Measurements from ENCODE around the gene HOXD11.

Gene HOXD11

GRCh38 chr2:176151442-176152287, 44.6 kb downstream of the HOXD11 start, which contains the start of gene HOXD4:
Gene HOXD4, plus strand, starts transcription at chr2:176151550. Its CDS starts 84 bp downstream, at chr2:176151634.
- no peak for DNase-seq

DNA sequence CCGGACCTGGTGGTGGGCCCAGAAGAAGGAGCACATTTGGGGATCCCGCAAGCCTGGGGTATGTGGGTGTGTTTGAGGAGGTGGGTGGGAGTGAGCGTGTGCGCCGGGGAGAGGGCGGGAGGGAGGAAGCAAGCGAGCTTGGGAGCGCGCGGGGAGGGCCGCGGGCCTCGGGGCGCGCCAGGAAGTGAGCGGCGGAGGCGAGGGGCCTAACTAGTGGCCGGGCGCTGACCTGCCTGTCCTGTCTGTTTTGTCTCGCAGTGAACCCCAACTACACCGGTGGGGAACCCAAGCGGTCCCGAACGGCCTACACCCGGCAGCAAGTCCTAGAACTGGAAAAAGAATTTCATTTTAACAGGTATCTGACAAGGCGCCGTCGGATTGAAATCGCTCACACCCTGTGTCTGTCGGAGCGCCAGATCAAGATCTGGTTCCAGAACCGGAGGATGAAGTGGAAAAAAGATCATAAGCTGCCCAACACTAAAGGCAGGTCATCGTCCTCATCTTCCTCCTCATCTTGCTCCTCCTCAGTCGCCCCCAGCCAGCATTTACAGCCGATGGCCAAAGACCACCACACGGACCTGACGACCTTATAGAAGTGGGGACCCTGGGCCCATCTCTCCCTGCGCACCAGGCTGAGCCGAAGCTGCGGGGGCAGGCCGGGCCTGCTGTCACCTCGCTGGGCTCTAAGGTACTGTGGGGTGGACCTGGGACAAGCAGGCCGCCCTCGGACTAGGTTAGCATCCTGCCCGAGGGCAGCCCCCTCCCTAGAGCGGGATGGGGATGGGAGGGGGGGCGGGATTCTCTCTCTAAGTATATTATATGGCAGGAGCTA, 45.5 kb downstream of the HOXD11 start:
- DNase-seq, result no peak

- no peak for DNase-seq
Observed at GRCh38 chr2:176154576-176155252, 47.6 kb downstream of the HOXD11 start.

- DNase-seq, result no peak
Observed at GRCh38 chr2:176155356-176156044, 48.4 kb downstream of the HOXD11 start.

GRCh38 chr2:176156301-176156806, 49.3 kb downstream of the HOXD11 start:
- DNase-seq, result no peak

- no peak for DNase-seq
Observed at GRCh38 chr2:176156807-176157498, 49.9 kb downstream of the HOXD11 start, which contains the start of gene HOXD3. Gene HOXD3, plus strand, starts transcription at chr2:176157307. Its CDS starts 11,808 bp downstream, at chr2:176169115.

- no peak for DNase-seq
Observed at GRCh38 chr2:176157499-176158185, 50.6 kb downstream of the HOXD11 start.

GRCh38 chr2:176158186-176158591, 51.1 kb downstream of the HOXD11 start:
- DNase-seq, result no peak

DNA sequence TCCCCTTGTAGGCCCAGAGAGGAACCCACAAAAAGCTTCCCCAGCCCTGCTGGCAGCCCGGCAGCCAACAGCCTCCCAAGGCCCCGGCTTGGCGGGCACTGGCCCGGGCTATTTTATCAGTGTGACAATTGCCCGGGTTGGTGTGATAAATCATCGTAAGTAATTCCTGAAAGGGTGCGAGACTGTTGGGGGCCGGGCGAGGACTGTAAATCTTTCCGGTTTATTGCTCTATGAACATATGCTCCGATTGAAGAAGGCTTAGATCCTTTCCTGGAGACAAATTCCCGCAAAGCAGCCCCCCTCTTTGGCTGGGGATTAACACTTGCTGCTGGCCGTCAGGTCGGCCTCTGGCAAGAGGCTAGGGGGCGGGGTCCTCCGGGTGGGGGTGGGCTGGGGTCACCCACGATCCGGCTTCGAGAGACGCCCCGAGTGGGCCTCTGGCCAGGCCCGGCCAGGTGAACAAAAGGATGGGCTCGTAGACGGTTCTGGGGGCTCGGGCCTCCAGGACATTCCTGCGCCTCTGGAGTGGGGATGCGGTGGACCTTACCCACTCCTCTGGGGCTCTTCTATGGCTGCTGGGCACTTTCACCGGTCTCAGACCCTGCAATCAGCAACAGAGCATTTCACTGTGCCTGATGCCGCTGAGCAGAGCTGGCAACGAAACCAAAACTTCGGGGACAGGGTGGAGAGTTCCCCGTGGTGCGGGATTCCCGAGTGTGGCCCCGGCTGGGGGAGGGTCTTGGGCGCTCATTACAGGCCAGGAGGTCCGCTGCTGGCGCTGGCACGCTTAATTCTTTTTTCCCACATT, 52.0 kb downstream of the HOXD11 start:
- DNase-seq, result no peak

All from activated CD4-positive, CD25-positive, alpha-beta regulatory T cell treated with anti-CD3 and anti-CD28 coated beads, Interleukin-2, amount 50 U/mL, for 72 hours (primary cell).